ENCODE results near the gene FRMPD1.
"Not testable (repeated sequence)": the region's sequence is repeated elsewhere in the genome, so short reads cannot be mapped to it uniquely, and the experiment has no call there.

Gene FRMPD1

DNA sequence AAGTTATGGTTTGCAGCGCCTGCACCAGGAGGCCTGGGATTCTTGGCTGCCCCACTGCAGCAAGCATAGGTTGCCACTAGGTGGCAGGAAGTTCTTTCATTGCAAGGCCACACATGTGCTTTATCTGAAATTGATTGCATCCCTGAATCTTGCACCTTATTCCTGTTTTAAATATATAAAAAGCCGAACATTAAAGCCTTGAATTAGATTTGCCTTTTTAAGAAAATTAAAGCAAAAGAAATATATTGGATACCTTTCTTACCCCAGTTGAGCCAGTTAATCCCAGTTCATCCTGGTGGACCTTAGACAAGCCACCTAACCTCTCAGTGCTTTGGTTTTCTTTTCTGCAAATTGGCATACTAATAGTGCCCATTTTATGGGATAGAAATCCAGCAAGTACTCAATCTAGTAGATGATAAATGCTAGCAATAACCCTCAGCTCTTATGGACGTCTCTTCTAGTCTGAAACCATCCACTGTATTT, 96.6 kb downstream of the FRMPD1 start:
- H3K4me3 ChIP-seq (replicated peaks; ENCODE audit: insufficient read depth, low read length), result no peak overlapping the region
- DNase-seq (ENCODE audit: low read depth in 1 of 2, low spot score in 1 of 2), result peak; percentile 40 to 57
- TF ChIP-seq, protein P1, sequence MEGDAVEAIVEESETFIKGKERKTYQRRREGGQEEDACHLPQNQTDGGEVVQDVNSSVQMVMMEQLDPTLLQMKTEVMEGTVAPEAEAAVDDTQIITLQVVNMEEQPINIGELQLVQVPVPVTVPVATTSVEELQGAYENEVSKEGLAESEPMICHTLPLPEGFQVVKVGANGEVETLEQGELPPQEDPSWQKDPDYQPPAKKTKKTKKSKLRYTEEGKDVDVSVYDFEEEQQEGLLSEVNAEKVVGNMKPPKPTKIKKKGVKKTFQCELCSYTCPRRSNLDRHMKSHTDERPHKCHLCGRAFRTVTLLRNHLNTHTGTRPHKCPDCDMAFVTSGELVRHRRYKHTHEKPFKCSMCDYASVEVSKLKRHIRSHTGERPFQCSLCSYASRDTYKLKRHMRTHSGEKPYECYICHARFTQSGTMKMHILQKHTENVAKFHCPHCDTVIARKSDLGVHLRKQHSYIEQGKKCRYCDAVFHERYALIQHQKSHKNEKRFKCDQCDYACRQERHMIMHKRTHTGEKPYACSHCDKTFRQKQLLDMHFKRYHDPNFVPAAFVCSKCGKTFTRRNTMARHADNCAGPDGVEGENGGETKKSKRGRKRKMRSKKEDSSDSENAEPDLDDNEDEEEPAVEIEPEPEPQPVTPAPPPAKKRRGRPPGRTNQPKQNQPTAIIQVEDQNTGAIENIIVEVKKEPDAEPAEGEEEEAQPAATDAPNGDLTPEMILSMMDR (IDR thresholded peaks at IDR 0.05; ENCODE audit: insufficient read depth, low read length), result peak; percentile 94
- no peak for TF ChIP-seq POLR2AphosphoS5 (IDR thresholded peaks at IDR 0.05; ENCODE audit: low read depth)
- no peaks in the 10 kb centered on the region for H3K27me3 ChIP-seq (ENCODE audit: insufficient read depth, poor library complexity, severe bottlenecking)
- no peak overlapping the region for H3K27ac ChIP-seq (replicated peaks)

- no peak overlapping the region for H3K4me3 ChIP-seq (replicated peaks; ENCODE audit: insufficient read depth, low read length)
- H3K27me3 ChIP-seq (ENCODE audit: insufficient read depth, poor library complexity, severe bottlenecking), result no peaks in the 10 kb centered on the region
- no peak overlapping the region for H3K27ac ChIP-seq (replicated peaks)
- TF ChIP-seq, protein P1 (IDR thresholded peaks at IDR 0.05; ENCODE audit: insufficient read depth, low read length), result no peak
- TF ChIP-seq REST (IDR thresholded peaks at IDR 0.05; ENCODE audit: insufficient replicate concordance, low read depth) (no peak), POLR2AphosphoS5 (IDR thresholded peaks at IDR 0.05; ENCODE audit: low read depth) (no peak), GABPA (IDR thresholded peaks at IDR 0.05; ENCODE audit: low read depth) (no peak), SPI1 (IDR thresholded peaks at IDR 0.05; ENCODE audit: borderline replicate concordance, low read depth) (no peak)
- DNase-seq (ENCODE audit: low read depth in 1 of 2, low spot score in 1 of 2), result no peak
Measured at GRCh38 chr9:37749129-37749528, 98.4 kb downstream of the FRMPD1 start.

GRCh38 chr9:37751186-37751585, 100.4 kb downstream of the FRMPD1 start:
- Histone ChIP-seq H3K4me3 (replicated peaks; ENCODE audit: insufficient read depth, low read length) (no peak overlapping the region), H3K27me3 (ENCODE audit: insufficient read depth, poor library complexity, severe bottlenecking) (no peaks in the 10 kb centered on the region), H3K27ac (replicated peaks) (no peak overlapping the region)
- TF ChIP-seq, protein P1 (IDR thresholded peaks at IDR 0.05; ENCODE audit: insufficient read depth, low read length), result no peak
- TF ChIP-seq REST (IDR thresholded peaks at IDR 0.05; ENCODE audit: insufficient replicate concordance, low read depth) (no peak), POLR2AphosphoS5 (IDR thresholded peaks at IDR 0.05; ENCODE audit: low read depth) (no peak), SPI1 (IDR thresholded peaks at IDR 0.05; ENCODE audit: borderline replicate concordance, low read depth) (no peak), GABPA (IDR thresholded peaks at IDR 0.05; ENCODE audit: low read depth) (no peak)
- no peak for DNase-seq (ENCODE audit: low read depth in 1 of 2, low spot score in 1 of 2)

DNA sequence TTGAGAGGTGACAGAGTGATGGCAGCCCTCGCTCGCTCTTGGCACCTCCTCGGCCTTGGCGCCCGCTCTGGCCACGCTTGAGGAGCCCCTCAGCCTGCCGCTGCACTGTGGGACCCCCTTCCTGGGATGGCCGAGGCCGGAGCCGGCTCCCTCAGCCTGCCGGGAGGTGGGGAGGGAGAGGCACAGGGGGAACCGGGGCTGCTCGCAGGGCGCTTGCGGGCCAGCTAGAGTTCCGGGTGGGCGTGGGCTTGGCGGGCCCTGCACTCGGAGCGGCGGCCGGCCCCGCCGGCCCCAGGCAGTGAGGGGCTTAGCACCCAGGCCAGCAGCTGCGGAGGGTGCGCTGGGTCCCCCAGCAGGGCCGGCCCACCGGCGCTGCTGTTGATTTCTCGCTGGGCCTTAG, 101.0 kb downstream of the FRMPD1 start:
- H3K27ac ChIP-seq (replicated peaks); DNase-seq (ENCODE audit: low read depth in 1 of 2, low spot score in 1 of 2); H3K4me3 ChIP-seq (replicated peaks; ENCODE audit: insufficient read depth, low read length); H3K27me3 ChIP-seq (ENCODE audit: insufficient read depth, poor library complexity, severe bottlenecking): not testable (repeated sequence)

- not testable (repeated sequence) for H3K27me3 ChIP-seq (ENCODE audit: insufficient read depth, poor library complexity, severe bottlenecking); DNase-seq (ENCODE audit: low read depth in 1 of 2, low spot score in 1 of 2); H3K4me3 ChIP-seq (replicated peaks; ENCODE audit: insufficient read depth, low read length); H3K27ac ChIP-seq (replicated peaks)
Measured at GRCh38 chr9:37752112-37752511, 101.4 kb downstream of the FRMPD1 start.

All from HL-60 (cell line).